Measurements from ENCODE around the gene TNIP1.

Gene TNIP1

DNA sequence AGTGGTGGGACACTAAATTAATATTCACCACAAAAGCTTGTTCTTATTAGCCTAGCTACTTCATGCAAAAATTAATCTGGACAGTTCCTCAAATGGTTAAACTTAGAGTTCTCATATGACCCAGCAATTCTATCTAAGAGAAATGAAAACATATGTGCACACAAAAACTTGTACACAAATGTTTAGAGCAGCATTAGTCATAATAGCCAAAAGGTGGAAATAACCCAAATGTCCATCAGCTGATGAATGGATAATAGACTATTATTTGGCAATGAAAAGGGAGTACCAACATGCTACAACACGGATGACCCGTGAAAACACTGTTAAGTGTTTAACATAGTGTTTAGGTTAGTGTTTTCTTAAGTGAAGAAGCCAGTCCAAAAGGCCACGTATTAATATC lies 32.8 kb upstream of the TNIP1 start:
- no peaks in the 10 kb centered on the region for H3K9me3 Mint-ChIP-seq
- intact Hi-C loops (cut with micrococcal nuclease), result loop anchor here (5.0 kb wide), 1 partner anchor 46 kb away; no protein-coding TSS in a partner anchor
- H3K4me1 Mint-ChIP-seq (ENCODE audit: low read depth), result no peaks in the 10 kb centered on the region
- H3K27ac Mint-ChIP-seq, result no peak overlapping the region
- peaks cover 75% of the 10 kb centered on the region for H3K36me3 Mint-ChIP-seq (ENCODE audit: low read depth)
- no peak overlapping the region for H3K4me3 Mint-ChIP-seq
- no peaks in the 10 kb centered on the region for H3K27me3 Mint-ChIP-seq

DNA sequence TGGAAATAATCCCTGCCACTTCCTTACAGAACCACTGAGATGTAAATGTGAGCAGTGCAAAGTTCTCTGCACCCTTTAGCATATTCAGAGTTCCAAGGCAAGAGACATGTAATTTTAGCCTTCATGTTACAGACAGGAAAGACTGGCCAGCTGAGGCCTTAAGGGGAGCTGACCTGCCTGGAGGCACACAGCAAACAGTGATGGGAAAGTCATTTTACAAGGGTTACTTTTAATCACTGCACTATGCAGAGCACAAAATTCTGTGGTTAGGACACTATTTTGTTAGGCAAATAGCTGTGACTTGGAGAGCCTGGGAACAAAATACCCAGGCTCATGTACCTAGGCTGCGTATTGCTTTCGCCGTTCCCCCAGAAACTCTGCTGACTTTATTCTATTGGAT lies 30.2 kb upstream of the TNIP1 start:
- Mint-ChIP-seq H3K36me3 (ENCODE audit: low read depth) (peaks cover 73% of the 10 kb centered on the region), H3K27me3 (no peaks in the 10 kb centered on the region), H3K4me1 (ENCODE audit: low read depth) (peaks cover 8% of the 10 kb centered on the region), H3K9me3 (no peaks in the 10 kb centered on the region), H3K27ac (no peak overlapping the region), H3K4me3 (no peak overlapping the region)
- intact Hi-C loops (cut with micrococcal nuclease), result loop anchor here (5.0 kb wide), 1 partner anchor 44 kb away; no protein-coding TSS in a partner anchor

DNA sequence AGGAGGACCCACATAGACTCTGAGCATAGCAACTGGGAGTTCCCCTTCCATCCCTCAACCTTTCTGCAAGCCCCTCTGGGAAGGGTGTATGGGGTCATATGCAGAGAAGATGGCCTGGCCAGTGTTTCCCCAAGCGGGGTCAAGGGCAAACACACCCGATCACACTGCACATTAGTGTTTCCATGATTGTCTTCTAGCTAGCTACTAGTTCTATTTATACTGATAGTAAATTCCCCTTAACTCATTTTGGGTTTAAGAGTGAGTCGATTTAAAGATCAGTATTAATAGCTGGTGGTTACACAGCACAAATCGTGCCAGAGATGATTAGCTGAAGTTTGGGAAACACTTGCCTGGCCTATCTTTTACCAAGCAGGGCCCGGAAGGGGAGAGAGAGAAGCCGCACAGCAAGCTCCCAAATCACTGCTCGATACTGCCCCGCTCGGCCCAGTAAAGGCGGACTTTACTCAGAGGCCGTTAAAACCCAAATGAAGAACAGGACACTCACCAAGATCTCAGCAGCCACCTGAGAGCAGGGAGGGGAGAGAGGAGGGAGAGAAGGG lies 29.4 kb upstream of the TNIP1 start:
- Mint-ChIP-seq H3K27me3 (no peaks in the 10 kb centered on the region), H3K36me3 (ENCODE audit: low read depth) (peaks cover 78% of the 10 kb centered on the region), H3K27ac (no peak overlapping the region), H3K4me3 (no peak overlapping the region), H3K4me1 (ENCODE audit: low read depth) (peaks cover 8% of the 10 kb centered on the region), H3K9me3 (no peaks in the 10 kb centered on the region)
- intact Hi-C loops (cut with micrococcal nuclease), result loop anchor here (5.0 kb wide), 1 partner anchor 43 kb away; no protein-coding TSS in a partner anchor

DNA sequence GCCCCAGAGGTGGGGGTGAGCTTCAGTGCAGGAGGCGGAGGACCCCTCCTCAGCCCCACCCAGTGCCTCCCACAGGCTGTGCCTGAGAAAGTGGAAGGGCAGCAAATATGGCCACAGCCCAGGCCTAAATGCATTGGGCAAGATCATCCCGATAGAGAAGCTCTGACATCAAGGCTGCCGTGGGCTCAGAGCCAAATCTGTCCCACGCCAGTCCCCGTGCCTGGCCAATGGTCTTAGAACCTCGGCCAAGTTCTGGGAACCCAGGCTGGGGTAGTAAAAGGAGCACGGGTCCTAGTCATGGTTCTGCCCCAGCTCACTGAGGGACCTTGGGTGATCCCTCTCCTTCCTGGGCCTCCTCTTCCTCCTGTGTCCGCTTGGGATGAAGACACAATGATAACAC lies 27.7 kb upstream of the TNIP1 start:
- no peaks in the 10 kb centered on the region for H3K27me3 Mint-ChIP-seq
- no peak overlapping the region for H3K4me3 Mint-ChIP-seq
- H3K27ac Mint-ChIP-seq, result no peak overlapping the region
- no peaks in the 10 kb centered on the region for H3K9me3 Mint-ChIP-seq
- intact Hi-C loops (cut with micrococcal nuclease), result no loop called here
- H3K4me1 Mint-ChIP-seq (ENCODE audit: low read depth), result peaks cover 8% of the 10 kb centered on the region
- H3K36me3 Mint-ChIP-seq (ENCODE audit: low read depth), result peaks cover 88% of the 10 kb centered on the region

DNA sequence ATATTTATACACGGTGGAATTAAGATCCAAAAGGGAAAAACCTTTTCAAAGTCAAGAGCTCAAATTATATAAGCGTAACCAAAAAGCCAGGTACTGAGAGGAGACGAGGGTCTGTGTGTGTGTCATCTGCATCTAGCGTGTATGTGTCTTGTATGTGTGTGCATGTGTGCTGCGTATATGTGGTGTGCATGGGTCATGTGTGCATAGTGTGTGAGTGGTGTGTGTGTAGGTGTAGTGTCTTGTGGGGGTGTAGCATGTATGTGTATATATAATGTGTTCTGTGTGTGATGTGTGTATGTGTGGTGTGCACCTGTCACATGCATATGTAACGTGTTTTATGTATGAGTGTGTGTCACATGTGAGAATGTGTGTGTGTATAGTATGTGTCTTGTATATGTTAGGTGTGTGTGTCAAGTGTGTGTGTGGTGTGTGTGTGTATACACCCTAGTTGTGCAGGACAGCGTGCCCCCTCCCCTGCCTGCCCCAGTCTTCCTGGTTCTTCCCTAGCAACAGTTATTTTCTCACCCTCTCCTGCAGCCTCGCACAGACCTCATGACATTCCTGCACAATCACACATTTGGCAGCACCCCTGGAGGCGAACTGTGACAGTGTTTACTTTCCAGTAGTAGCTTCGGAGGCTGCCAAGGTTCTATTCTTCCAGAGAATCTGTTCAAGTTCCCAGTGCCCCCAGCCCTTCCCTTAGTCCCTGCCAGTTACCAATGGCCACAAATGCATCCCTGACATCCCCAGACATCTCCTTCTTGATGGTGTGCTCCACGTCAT lies 27.1 kb upstream of the TNIP1 start:
- peaks cover 8% of the 10 kb centered on the region for H3K4me1 Mint-ChIP-seq (ENCODE audit: low read depth)
- H3K36me3 Mint-ChIP-seq (ENCODE audit: low read depth), result peaks cover 92% of the 10 kb centered on the region
- no peaks in the 10 kb centered on the region for H3K27me3 Mint-ChIP-seq
- intact Hi-C loops (cut with micrococcal nuclease), result no loop called here
- no peak overlapping the region for H3K27ac Mint-ChIP-seq
- no peaks in the 10 kb centered on the region for H3K9me3 Mint-ChIP-seq
- no peak overlapping the region for H3K4me3 Mint-ChIP-seq

DNA sequence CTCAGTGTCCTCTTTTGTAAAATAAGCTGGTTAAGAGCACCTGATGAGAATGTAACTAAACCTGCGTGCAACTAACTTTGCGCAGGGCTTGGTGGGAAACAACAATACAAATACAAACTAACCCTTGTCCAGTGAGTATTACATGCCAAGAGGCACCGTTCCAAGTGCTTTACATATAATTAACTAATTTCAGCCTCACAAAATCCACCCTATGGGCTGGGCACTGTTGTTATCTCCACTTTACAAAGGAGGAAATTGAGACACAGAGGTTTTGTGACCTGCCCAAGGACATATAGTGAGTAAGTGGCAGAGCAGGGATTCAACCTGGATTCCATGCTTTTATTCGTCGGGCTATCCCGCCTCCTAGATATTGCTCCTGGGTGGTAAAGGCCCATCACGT lies 26.2 kb upstream of the TNIP1 start:
- H3K4me1 Mint-ChIP-seq (ENCODE audit: low read depth), result peaks cover 8% of the 10 kb centered on the region
- no peaks in the 10 kb centered on the region for H3K9me3 Mint-ChIP-seq
- H3K27ac Mint-ChIP-seq, result no peak overlapping the region
- intact Hi-C loops (cut with micrococcal nuclease), result no loop called here
- H3K27me3 Mint-ChIP-seq, result no peaks in the 10 kb centered on the region
- no peak overlapping the region for H3K4me3 Mint-ChIP-seq
- H3K36me3 Mint-ChIP-seq (ENCODE audit: low read depth), result peaks cover 94% of the 10 kb centered on the region

DNA sequence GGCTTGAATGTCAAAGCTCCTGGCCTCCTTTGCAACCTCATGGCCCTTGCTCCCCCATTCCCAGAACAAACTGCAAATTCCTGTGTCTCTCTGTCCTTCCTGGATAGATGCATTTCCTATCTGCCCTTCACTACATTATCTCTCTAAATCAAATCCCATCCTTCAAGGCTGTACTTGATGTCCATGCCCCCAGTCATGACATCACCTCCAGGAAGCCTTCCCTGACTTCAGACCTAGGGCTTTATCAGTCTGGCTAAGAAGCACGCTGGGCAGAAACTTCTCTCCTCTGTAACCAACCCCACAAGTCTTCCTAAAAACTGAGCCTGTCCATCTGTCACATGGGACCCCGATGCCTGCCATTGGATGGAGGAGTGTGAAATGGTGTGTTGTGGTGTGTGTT lies 25.7 kb upstream of the TNIP1 start:
- no peak overlapping the region for H3K27ac Mint-ChIP-seq
- peaks cover 13% of the 10 kb centered on the region for H3K4me1 Mint-ChIP-seq (ENCODE audit: low read depth)
- no peak overlapping the region for H3K4me3 Mint-ChIP-seq
- intact Hi-C loops (cut with micrococcal nuclease), result no loop called here
- H3K27me3 Mint-ChIP-seq, result no peaks in the 10 kb centered on the region
- H3K9me3 Mint-ChIP-seq, result no peaks in the 10 kb centered on the region
- peaks cover 96% of the 10 kb centered on the region for H3K36me3 Mint-ChIP-seq (ENCODE audit: low read depth)

DNA sequence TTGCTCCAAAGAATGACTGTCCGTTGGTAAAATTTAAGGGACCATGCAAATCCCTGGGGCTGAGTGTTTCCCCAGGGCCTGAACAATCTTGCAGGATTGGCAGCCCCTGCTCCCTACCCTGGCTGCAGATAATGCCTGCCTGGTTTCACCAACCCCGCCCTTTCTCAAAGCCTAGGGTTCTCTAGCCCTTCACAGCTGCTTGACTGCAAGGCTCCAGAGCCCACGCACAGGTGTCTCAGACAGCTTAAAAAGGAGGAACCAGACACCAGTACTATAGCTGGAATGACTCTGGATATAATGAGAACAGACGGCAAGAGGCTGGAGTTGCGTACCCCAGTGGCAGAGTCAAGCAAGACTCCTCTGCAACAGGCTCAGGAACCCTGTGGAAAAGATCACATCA lies 25.2 kb upstream of the TNIP1 start:
- H3K4me3 Mint-ChIP-seq, result no peak overlapping the region
- H3K4me1 Mint-ChIP-seq (ENCODE audit: low read depth), result peaks cover 17% of the 10 kb centered on the region

DNA sequence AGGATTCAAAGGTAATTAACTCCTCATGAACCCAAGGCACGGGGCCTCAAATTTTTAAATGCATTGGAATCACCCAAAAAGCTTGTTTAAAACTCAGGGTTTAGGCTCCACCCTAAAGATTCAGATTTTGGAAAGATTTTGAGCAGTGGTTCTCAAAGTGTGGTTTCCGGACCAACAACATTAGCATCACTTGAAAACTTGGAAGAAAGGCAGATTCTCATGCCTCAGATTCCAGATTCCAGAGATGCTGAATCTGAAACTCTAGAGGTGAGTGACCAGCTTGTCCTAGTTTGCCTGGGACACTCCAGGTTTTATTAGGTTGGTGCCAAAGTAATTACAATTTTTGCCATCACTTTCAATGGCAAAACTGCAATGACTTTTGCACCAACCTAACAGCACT lies 24.7 kb upstream of the TNIP1 start:
- Mint-ChIP-seq H3K4me1 (ENCODE audit: low read depth) (peaks cover 22% of the 10 kb centered on the region), H3K36me3 (ENCODE audit: low read depth) (peaks cover 98% of the 10 kb centered on the region), H3K27me3 (no peaks in the 10 kb centered on the region), H3K27ac (no peak overlapping the region), H3K9me3 (no peaks in the 10 kb centered on the region), H3K4me3 (no peak overlapping the region)
- intact Hi-C loops (cut with micrococcal nuclease), result no loop called here

More for the DNA sequence above, 25.2 kb upstream of the TNIP1 start:
- intact Hi-C loops (cut with micrococcal nuclease), result no loop called here
- Mint-ChIP-seq H3K9me3 (no peaks in the 10 kb centered on the region), H3K27ac (no peak overlapping the region), H3K36me3 (ENCODE audit: low read depth) (peaks cover 97% of the 10 kb centered on the region), H3K27me3 (no peaks in the 10 kb centered on the region)

DNA sequence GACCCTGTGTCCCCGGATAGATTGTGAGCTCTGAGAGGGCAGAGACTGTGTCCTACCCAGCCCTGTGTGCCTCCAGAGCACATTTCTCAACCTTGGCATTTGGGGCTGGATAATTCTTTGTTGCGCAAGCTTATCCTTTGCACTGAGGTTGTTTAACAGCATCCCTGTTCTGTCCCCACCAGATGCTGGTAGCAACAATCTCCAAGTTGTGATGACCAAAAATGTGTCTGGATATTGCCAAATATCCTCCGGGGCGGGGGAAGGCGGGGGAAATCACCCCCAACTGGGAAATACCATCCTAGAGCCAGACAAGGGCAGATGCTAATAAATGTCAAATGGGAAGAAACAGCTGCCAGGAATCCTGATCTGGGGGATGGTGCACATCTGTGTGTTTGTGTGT lies 24.0 kb upstream of the TNIP1 start:
- peaks cover 98% of the 10 kb centered on the region for H3K36me3 Mint-ChIP-seq (ENCODE audit: low read depth)
- intact Hi-C loops (cut with micrococcal nuclease), result no loop called here
- no peak overlapping the region for H3K4me3 Mint-ChIP-seq
- H3K9me3 Mint-ChIP-seq, result no peaks in the 10 kb centered on the region
- no peaks in the 10 kb centered on the region for H3K27me3 Mint-ChIP-seq
- peaks cover 30% of the 10 kb centered on the region for H3K4me1 Mint-ChIP-seq (ENCODE audit: low read depth)
- H3K27ac Mint-ChIP-seq, result no peak overlapping the region

DNA sequence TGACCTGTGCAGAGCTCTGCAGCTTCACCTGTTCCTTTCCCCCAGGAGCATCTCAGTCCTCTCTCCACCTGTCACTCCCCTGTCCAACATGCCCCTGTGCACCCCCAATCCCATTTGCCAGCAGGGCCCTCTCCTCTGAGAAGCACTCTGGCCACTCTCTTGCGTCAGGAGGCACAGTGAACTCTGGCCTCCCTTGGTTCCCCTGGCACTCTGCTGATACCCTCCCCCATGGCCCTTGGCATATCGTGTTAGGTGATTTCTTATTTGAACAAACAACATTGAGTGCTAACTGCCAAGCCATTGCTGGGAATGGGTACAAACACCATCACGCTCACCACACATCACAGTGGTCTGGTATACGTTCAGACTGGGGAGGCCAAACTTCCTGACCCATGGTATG lies 20.9 kb upstream of the TNIP1 start:
- Mint-ChIP-seq H3K4me1 (ENCODE audit: low read depth) (peaks cover 55% of the 10 kb centered on the region), H3K27me3 (no peaks in the 10 kb centered on the region), H3K9me3 (no peaks in the 10 kb centered on the region), H3K27ac (no peak overlapping the region), H3K36me3 (ENCODE audit: low read depth) (peaks cover 71% of the 10 kb centered on the region), H3K4me3 (no peak overlapping the region)
- intact Hi-C loops (cut with micrococcal nuclease), result no loop called here

DNA sequence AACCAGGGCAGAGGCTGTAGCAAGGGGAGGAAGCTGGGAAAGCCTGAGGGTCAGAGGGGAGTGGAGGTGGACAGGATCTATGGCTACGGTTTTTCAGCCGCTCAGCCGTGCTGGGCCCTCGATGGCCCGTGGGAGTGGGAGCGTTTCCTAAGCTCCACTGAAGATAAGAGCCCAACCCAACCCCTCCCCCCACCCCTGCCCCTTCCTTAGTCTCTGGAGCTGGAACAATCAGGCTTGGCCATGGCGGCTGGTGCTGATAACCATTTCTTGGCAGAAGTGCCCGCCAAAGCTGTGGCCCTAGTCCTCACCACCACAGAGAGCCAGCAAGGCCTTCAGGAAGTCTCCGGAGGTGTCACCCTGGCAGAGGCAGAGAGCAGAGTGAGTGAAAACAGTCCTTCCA lies 20.3 kb upstream of the TNIP1 start:
- no peak overlapping the region for H3K27ac Mint-ChIP-seq
- no peaks in the 10 kb centered on the region for H3K9me3 Mint-ChIP-seq
- H3K4me3 Mint-ChIP-seq, result no peak overlapping the region
- H3K27me3 Mint-ChIP-seq, result no peaks in the 10 kb centered on the region
- peaks cover 55% of the 10 kb centered on the region for H3K4me1 Mint-ChIP-seq (ENCODE audit: low read depth)
- intact Hi-C loops (cut with micrococcal nuclease), result no loop called here
- H3K36me3 Mint-ChIP-seq (ENCODE audit: low read depth), result peaks cover 65% of the 10 kb centered on the region

DNA sequence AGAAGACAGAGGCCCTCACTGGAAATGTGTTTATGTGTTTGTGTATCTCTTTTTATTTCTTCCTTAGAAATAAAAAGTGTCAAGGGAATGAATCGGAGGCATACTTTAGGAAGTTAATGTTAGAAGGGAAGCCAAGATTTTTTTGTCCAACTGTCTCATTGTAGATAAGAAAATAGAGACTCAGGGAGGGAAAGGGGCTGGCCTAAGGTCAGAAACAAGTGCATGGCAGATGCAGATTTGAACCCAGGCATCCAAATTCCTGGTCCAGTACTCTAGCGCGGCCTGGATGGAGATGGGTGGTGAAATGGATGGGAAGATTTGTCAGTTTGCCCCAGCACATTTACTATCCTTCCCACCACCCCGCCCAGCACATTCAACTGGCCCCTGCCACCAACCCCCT lies 19.8 kb upstream of the TNIP1 start:
- peaks cover 61% of the 10 kb centered on the region for H3K36me3 Mint-ChIP-seq (ENCODE audit: low read depth)
- no peaks in the 10 kb centered on the region for H3K27me3 Mint-ChIP-seq
- H3K9me3 Mint-ChIP-seq, result no peaks in the 10 kb centered on the region
- H3K4me3 Mint-ChIP-seq, result no peak overlapping the region
- intact Hi-C loops (cut with micrococcal nuclease), result no loop called here
- peaks cover 59% of the 10 kb centered on the region for H3K4me1 Mint-ChIP-seq (ENCODE audit: low read depth)
- H3K27ac Mint-ChIP-seq, result peak overlapping the region; percentile 18

DNA sequence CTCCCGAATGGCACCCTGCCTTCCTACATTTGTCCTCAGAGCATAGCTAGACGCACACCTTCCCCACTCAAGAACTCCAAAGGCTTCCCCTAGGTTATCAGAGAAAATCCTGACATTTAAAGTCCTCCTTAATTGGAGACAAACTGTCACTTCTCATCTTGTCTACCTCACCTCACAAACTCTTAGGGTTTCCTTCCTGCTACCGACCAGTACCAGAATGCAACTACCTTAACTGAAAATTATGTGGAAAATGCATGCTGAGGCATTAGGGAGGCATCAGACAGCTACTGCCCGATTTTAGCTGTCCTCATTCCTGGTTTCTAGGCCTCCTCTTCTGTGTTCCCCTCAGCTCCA lies 17.9 kb upstream of the TNIP1 start:
- Mint-ChIP-seq H3K36me3 (ENCODE audit: low read depth) (peaks cover 42% of the 10 kb centered on the region), H3K27me3 (no peaks in the 10 kb centered on the region), H3K4me3 (no peak overlapping the region), H3K4me1 (ENCODE audit: low read depth) (peaks cover 78% of the 10 kb centered on the region), H3K27ac (peak overlapping the region; percentile 20), H3K9me3 (no peaks in the 10 kb centered on the region)
- intact Hi-C loops (cut with micrococcal nuclease), result loop anchor here (5.0 kb wide), 1 partner anchor 41 kb away; no protein-coding TSS in a partner anchor
